SIG-M5 (cell line): ENCODE measurements around the gene ADPGK.

Source experiments
- DNase-seq: peaks from one replicate; lab custom pipeline; 2025; lab: John Stamatoyannopoulos, UW

Gene ADPGK

GRCh38 chr15:72790302-72790910, 6.8 kb upstream of the ADPGK start:
- no peak for DNase-seq

- no peak for DNase-seq
Observed at GRCh38 chr15:72787526-72787925, 4.0 kb upstream of the ADPGK start.

- no peak for DNase-seq
Observed at GRCh38 chr15:72786676-72787345, 3.3 kb upstream of the ADPGK start.

GRCh38 chr15:72786242-72786641, 2.7 kb upstream of the ADPGK start:
- DNase-seq, result no peak

GRCh38 chr15:72785841-72786240, 2.3 kb upstream of the ADPGK start:
- DNase-seq, result no peak

GRCh38 chr15:72785432-72785831, 1.9 kb upstream of the ADPGK start:
- DNase-seq, result peak; percentile 28

- no peak for DNase-seq
Observed at GRCh38 chr15:72784456-72784876, 908 bp upstream of the ADPGK start.

- DNase-seq, result peak; percentile 97
Observed at GRCh38 chr15:72783004-72783639, 436 bp downstream of the ADPGK start.

- no peak for DNase-seq
Observed at GRCh38 chr15:72782274-72783003, 1.1 kb downstream of the ADPGK start.

- DNase-seq, result no peak
Observed at GRCh38 chr15:72781631-72782030, 1.9 kb downstream of the ADPGK start.

- no peak for DNase-seq
Observed at GRCh38 chr15:72778796-72779195, 4.8 kb downstream of the ADPGK start.

- DNase-seq, result no peak
Observed at GRCh38 chr15:72774696-72775383, 8.7 kb downstream of the ADPGK start.

GRCh38 chr15:72771329-72771725, 12.2 kb downstream of the ADPGK start:
- no peak for DNase-seq

GRCh38 chr15:72770673-72771328, 12.8 kb downstream of the ADPGK start:
- DNase-seq, result no peak

- no peak for DNase-seq
Observed at GRCh38 chr15:72766780-72767179, 16.8 kb downstream of the ADPGK start.

- no peak for DNase-seq
Observed at GRCh38 chr15:72766025-72766424, 17.5 kb downstream of the ADPGK start.

GRCh38 chr15:72764656-72765055, 18.9 kb downstream of the ADPGK start:
- no peak for DNase-seq

- DNase-seq, result no peak
Observed at GRCh38 chr15:72760590-72761260, 22.8 kb downstream of the ADPGK start.

GRCh38 chr15:72758182-72758581, 25.4 kb downstream of the ADPGK start:
- DNase-seq, result no peak

- DNase-seq, result no peak
Observed at GRCh38 chr15:72754096-72754495, 29.5 kb downstream of the ADPGK start.
